ENCODE results near the gene ATRNL1. TPM values are rescaled to one million over a fixed set of nuclear protein-coding genes. Genes with fewer than 3 reads are reported as not detected.

Gene ATRNL1
- total RNA-seq, 1 experiment from 2014 or later = 1.3 TPM

DNA sequence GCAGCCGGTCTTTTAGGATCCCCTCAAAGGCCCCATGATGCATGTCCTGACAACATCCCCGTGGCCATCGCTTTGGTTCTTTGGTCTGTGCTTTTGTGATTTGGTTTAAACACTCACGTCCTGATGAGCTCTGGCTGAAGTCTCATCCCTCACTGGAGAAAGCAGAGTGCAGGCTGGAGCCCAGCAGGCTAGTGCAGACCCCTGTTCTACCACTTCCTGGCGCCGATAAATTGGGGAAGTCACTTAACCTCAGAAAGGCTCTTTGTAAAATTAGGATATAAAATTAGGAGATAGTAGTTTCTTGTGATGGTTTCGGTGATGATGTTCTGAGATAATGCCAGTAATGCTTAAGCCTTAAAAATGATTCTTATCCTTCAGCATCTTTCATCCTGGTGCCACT is 872.2 kb downstream of the ATRNL1 start:
- TF ChIP-seq CBX3 (IDR thresholded peaks at IDR 0.05; ENCODE audit: low read depth) = no peak
- TF ChIP-seq JUND (IDR thresholded peaks at IDR 0.05) = no peak
- TF ChIP-seq, protein P1, sequence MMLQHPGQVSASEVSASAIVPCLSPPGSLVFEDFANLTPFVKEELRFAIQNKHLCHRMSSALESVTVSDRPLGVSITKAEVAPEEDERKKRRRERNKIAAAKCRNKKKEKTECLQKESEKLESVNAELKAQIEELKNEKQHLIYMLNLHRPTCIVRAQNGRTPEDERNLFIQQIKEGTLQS (IDR thresholded peaks at IDR 0.05) = no peak
- no peak for TF ChIP-seq RAD21 (IDR thresholded peaks at IDR 0.05; ENCODE audit: low read depth)
- TF ChIP-seq ZNF274 (IDR thresholded peaks at IDR 0.05; ENCODE audit: low read depth, low read length) = no peak
- TF ChIP-seq ELF1 (IDR thresholded peaks at IDR 0.05; ENCODE audit: borderline replicate concordance, low read depth) = no peak
- Histone ChIP-seq H3K9ac (ENCODE audit: low read length) (no peak overlapping the region), H3K36me3 (ENCODE audit: control insufficient read depth in 1 of 2, insufficient read depth in 2 of 2, low read length in 2 of 2) (no peaks in the 10 kb centered on the region), H3K9me2 (ENCODE audit: insufficient read depth) (no peaks in the 10 kb centered on the region), H3K27me3 (ENCODE audit: insufficient read depth, low read length) (0 out of 2 replicates have a peak, but pooled peaks cover 20% of the 10 kb centered on the region), H2AFZ (ENCODE audit: low read depth, low read length, poor library complexity, severe bottlenecking) (no peak overlapping the region), H3K4me1 (ENCODE audit: control insufficient read depth in 1 of 2, insufficient read depth in 2 of 2, low read length in 2 of 2) (no peaks in the 10 kb centered on the region), H3K27ac (ENCODE audit: low read depth, low read length) (no peak overlapping the region), H3K4me3 (replicated peaks in 1 of 2; ENCODE audit: low read depth in 1 of 2, low read length in 2 of 2) (no peak overlapping the region), H3K4me2 (ENCODE audit: low read length) (no peak overlapping the region), H4K20me1 (ENCODE audit: insufficient read depth) (no peaks in the 10 kb centered on the region), H3K9me3 (ENCODE audit: control insufficient read depth in 1 of 2, insufficient read depth in 1 of 2, low read depth in 1 of 2, low read length in 2 of 2) (no peaks in the 10 kb centered on the region), H3K79me2 (ENCODE audit: insufficient read depth, low read length) (no peaks in the 10 kb centered on the region)
- no TSS peak for BruUV-seq (replicated peaks)
- CTCF ChIA-PET = no interaction called here
- intact Hi-C loops (cut with micrococcal nuclease) = no loop called here
- no peak for DNase-seq (ENCODE audit: low read depth, low spot score)
- POLR2A ChIA-PET = no interaction called here
- ATAC-seq = no peak
- RAD21 ChIA-PET (ENCODE audit: low non-redundant PET in 1 of 2, low total read pairs in 2 of 2, uncharacterized antibody in 2 of 2, unreplicated experiment in 2 of 2) = no interaction called here

DNA sequence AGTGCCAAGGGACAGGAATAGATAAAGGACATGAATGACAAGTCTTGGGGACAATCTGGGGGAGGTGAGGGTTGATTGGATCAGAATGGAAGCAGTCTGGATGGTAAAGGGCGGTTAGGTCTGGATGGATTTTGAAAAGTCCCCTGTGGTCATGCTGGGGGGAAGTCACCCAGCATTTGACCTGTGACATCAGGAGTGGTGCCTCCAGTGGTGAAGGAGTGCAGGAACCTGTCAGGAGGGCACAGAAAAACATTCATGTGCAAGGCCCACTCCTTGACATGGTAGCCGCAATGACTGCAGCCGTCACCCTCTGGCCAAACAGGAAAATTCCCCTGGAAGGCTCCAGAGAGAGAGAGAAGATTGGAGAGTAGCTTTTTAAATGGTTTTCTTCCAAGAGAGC is 875.1 kb downstream of the ATRNL1 start:
- BruUV-seq (replicated peaks) = no TSS peak
- intact Hi-C loops (cut with micrococcal nuclease) = no loop called here

More for the DNA sequence above, 875.1 kb downstream of the ATRNL1 start:
- H3K4me1 ChIP-seq (ENCODE audit: control insufficient read depth in 1 of 2, insufficient read depth in 2 of 2, low read length in 2 of 2) = no peaks in the 10 kb centered on the region
- H3K27me3 ChIP-seq (ENCODE audit: insufficient read depth, low read length) = peaks cover 23% of the 10 kb centered on the region; the same call in 1 of the 2 replicates
- peak; percentile 50; the same call in 1 of the 2 replicates for ATAC-seq
- ChIA-PET CTCF (no interaction called here), POLR2A (no interaction called here), RAD21 (ENCODE audit: low non-redundant PET in 1 of 2, low total read pairs in 2 of 2, uncharacterized antibody in 2 of 2, unreplicated experiment in 2 of 2) (no interaction called here)
- no peaks in the 10 kb centered on the region for H3K79me2 ChIP-seq (ENCODE audit: insufficient read depth, low read length)
- no peak overlapping the region for H3K4me3 ChIP-seq (replicated peaks in 1 of 2; ENCODE audit: low read depth in 1 of 2, low read length in 2 of 2)
- TF ChIP-seq, protein P2, sequence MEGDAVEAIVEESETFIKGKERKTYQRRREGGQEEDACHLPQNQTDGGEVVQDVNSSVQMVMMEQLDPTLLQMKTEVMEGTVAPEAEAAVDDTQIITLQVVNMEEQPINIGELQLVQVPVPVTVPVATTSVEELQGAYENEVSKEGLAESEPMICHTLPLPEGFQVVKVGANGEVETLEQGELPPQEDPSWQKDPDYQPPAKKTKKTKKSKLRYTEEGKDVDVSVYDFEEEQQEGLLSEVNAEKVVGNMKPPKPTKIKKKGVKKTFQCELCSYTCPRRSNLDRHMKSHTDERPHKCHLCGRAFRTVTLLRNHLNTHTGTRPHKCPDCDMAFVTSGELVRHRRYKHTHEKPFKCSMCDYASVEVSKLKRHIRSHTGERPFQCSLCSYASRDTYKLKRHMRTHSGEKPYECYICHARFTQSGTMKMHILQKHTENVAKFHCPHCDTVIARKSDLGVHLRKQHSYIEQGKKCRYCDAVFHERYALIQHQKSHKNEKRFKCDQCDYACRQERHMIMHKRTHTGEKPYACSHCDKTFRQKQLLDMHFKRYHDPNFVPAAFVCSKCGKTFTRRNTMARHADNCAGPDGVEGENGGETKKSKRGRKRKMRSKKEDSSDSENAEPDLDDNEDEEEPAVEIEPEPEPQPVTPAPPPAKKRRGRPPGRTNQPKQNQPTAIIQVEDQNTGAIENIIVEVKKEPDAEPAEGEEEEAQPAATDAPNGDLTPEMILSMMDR (IDR thresholded peaks at IDR 0.05 in 2 of 3, conservative IDR thresholded peaks at IDR 0.05 in 1 of 3; ENCODE audit: borderline replicate concordance in 1 of 3, insufficient read depth in 1 of 3, low read depth in 2 of 3, low read length in 2 of 3) = peak in 2 of 3 experiments; percentile 28 to 29; a peak in 4 of 6 replicates
- TF ChIP-seq SIN3A (IDR thresholded peaks at IDR 0.05; ENCODE audit: low read depth) = no peak
- H3K27ac ChIP-seq (ENCODE audit: low read depth, low read length) = no peak overlapping the region
- H3K36me3 ChIP-seq (ENCODE audit: control insufficient read depth in 1 of 2, insufficient read depth in 2 of 2, low read length in 2 of 2) = no peaks in the 10 kb centered on the region
- no peak overlapping the region for H3K4me2 ChIP-seq (ENCODE audit: low read length)
- H3K9ac ChIP-seq (ENCODE audit: low read length) = no peak overlapping the region
- DNase-seq (ENCODE audit: low read depth, low spot score) = no peak
- H3K9me2 ChIP-seq (ENCODE audit: insufficient read depth) = no peaks in the 10 kb centered on the region
- no peak overlapping the region for H2AFZ ChIP-seq (ENCODE audit: low read depth, low read length, poor library complexity, severe bottlenecking)
- H3K9me3 ChIP-seq (ENCODE audit: control insufficient read depth in 1 of 2, insufficient read depth in 1 of 2, low read depth in 1 of 2, low read length in 2 of 2) = no peaks in the 10 kb centered on the region
- no peaks in the 10 kb centered on the region for H4K20me1 ChIP-seq (ENCODE audit: insufficient read depth)
